Choroid plexus epithelial cell (primary cell): ENCODE results near the gene PLRG1.
A peak's percentile ranks its signal among the peaks of the same experiment; 100 is the strongest.

ENCODE experiments used
- DNase-seq: peaks from one replicate; pipeline ENCODE4 v3.0.0-alpha.2; 2010; ENCODE audit warnings: low read depth
- H3K4me3 ChIP-seq: 2 replicates; pipeline ENCODE4 v1.5.1; 2011; ENCODE audit warnings: low read depth, mild to moderate bottlenecking, control low read depth, low read length, moderate library complexity
- CTCF ChIP-seq: conservative IDR thresholded peaks from 2 replicates; pipeline ENCODE4 v1.5.1; 2011; ENCODE audit warnings: low read depth, mild to moderate bottlenecking, control low read depth, inconsistent platforms, low read length, moderate library complexity

Gene PLRG1

GRCh38 chr4:154503598-154503997 is 46.6 kb downstream of the PLRG1 start:
- peak; percentile 64 for TF ChIP-seq CTCF
- H3K4me3 ChIP-seq = no peak overlapping the region
- peak; percentile 43 for DNase-seq

- no peak for TF ChIP-seq CTCF
- no peak for DNase-seq
Observed at GRCh38 chr4:154502111-154502510, 48.1 kb downstream of the PLRG1 start.

GRCh38 chr4:154497889-154498288 is 52.3 kb downstream of the PLRG1 start:
- no peak for DNase-seq
- no peak for TF ChIP-seq CTCF

More at GRCh38 chr4:154502111-154502510, 48.1 kb downstream of the PLRG1 start:
- H3K4me3 ChIP-seq = no peak overlapping the region

DNA sequence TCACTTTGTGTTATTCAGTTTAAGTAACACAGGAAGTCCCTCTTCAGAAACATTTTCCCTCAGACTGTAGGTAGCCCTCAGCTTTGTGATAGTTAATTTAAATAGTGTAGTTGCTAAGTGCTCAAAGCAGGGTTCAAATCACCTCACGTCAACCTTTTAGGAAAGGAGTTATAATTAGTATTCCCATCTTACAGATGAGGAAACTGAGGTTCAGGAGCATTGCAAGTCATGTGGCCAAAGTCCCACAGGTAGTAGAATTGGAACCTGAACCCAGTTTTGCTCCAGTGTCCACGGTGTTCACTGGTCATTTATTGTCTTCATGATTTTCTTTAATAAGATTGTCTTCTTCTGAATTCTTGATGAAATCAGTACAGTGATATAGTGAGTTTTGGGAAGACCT is 54.3 kb downstream of the PLRG1 start:
- no peak for DNase-seq
- TF ChIP-seq CTCF = no peak
- no peak overlapping the region for H3K4me3 ChIP-seq

More at GRCh38 chr4:154497889-154498288, 52.3 kb downstream of the PLRG1 start:
- H3K4me3 ChIP-seq = no peak overlapping the region

- no peak for DNase-seq
- no peak for TF ChIP-seq CTCF
- H3K4me3 ChIP-seq = no peak overlapping the region
Observed at GRCh38 chr4:154492288-154492687, 57.9 kb downstream of the PLRG1 start.

DNA sequence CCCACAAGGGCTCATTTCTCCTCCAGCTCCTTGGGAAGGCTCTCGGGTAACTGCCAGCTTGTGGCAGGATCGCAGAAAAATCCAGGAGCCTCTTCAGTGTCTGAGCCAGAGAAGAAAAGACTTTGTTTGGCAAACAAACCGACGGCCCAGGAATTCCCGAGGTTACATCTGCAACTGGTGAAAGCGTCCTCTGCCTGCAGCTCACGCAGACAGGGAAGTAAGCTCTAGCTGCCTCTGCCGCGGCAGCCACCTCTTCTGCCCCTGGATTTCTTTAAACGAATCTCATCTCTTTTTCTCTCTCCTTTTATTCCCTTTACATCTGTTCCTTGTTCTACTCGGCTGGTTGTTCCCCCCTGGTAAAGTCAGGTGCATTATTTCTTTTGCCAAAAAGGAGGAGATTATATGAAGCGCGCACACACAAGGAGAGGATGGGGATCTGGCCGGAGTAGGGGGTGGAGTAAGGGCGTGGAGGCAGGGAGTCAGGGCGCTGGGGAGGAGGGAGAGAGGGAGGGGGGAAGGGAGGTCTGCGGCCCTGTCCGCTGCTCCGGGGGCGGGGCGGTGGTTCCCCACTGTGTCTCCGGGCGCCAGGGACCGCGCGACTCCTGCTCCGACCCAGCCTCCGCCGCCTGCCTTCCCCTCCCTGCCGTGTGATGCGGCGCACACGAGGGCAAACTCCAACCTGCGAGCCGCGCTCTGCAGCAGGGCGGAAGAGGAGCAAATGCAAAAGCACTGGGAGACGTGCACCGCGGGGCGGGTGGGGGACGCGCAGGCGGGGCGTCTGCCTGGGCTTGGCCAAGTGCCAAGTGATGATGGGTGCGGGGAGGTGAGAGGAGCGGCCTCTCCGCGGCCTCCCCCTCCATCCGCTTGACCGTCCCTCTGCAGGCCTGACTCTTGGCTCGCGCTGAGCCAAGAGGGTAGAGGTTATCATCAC is 58.6 kb downstream of the PLRG1 start, which contains the start of gene DCHS2:
DCHS2 (minus strand) TSS at position 459 of the 931 bp plus-strand sequence; CDS start at position 15, 444 bp downstream.
- no peak for TF ChIP-seq CTCF
- DNase-seq = peak; percentile 30
- H3K4me3 ChIP-seq = peak within 1 kb of the TSS; percentile 11
